Fibroblast of skin of right biceps (primary cell): ENCODE results near the gene FGG.
"Not testable (repeated sequence)": the region's sequence is repeated elsewhere in the genome, so short reads cannot be mapped to it uniquely, and the experiment has no call there.

Experiments
- DNase-seq: peaks from one replicate; pipeline ENCODE4 v3.0.0-alpha.2; 2013

The FGG gene

DNA sequence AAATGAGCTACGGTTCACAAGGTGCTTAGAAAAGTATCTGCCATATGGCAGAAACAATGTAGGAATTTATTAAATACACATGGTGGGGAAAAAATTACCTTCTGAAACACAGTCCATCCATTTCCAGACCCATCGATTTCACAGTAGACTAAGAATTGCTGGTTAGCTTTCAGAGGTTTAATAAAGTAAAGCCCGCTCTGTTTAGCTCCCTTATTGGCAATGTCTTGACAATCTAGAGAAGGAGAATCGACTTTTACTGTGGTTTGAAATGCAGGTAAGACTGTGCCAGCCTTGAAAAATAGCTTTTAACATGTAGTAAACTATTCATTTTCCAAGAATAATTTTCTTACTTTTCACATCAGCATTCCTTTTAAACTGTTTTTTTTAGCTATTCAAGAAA is 2.9 kb downstream of the FGG start:
- DNase-seq: no peak

DNA sequence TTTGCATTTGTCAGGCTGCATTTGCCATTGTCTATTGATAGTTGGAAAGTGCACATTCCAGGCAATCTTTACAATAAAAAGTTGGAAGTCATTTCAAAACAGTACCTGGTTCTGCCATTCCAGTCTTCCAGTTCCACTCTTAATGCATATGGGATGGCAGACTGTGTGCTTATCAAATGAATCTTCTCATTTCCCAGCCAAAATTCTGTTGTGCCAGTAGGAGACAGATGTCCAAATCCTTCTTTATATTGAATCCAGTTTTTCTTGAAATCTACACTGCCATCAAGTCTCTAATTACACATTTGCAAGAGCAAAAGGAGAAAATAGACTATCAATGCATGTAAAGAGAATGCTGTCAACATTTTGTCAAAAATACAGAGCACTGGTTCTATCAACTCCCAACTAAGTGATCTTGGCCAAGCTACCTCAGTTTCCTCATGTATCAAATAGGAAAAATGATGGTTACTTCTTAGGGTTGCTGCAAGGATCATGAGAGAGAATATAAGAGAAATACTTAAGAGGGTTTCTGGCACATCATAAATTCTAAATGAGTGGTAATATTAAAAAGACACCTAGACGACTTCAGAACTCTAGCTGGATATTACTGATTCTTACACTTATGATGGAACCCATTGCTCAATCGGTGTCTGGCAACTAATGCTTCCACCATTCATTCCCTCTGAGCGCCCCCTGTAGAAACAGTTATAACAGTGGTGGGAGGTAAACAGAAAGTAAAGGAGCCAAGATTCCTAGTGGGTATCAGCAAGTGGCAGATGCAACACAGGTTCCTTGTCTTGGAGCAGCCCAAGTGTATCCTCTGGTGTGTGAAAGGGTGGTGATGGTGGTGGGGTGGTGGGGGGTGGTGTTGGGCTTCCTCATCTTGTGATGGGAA is 3.8 kb downstream of the FGG start:
- DNase-seq: no peak

DNA sequence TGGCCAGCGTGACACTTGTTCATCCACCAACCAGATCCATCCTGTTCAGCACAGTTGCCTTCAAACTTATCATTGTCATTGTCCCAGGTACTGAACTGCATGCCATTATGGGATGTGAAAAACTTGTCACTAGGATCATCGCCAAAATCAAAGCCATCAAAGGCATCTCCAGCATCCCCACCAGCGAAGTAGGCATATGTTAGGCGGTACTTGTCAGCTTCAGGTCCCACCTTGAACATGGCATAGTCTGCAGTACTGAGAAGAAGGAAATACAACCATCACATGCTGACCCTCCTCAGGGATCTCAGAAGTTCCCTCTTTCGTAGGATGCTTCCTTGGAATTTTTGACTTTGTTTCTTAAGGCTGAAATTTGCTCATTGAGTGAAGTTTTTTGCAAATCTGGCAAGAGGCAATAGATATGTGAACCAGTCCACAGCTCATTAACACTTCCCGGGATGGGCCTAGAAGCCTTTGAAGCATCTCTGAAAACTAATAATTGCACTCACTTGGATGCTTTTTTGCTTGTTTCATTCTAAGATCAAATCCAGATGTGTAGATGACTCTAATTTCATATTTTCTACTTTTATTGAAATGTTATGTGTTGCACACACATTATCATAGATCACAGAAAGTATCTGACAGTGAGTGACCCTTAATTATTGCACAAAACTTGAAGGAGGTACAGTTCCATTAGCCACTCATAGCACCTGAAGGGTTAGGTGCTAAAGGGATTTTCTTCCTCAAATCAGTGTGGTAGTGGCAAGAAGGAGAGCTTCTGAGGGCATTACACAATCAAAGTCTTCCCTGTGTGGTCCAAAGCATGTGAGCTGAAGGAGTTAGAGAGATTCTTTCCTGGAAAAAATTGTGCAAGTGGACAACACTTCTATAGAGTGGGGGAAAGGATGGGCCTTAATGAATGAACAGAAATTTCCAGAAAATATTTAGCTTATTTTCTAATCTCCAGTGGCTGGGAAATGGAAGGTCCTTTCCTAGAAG is 5.4 kb downstream of the FGG start:
- no peak for DNase-seq

DNA sequence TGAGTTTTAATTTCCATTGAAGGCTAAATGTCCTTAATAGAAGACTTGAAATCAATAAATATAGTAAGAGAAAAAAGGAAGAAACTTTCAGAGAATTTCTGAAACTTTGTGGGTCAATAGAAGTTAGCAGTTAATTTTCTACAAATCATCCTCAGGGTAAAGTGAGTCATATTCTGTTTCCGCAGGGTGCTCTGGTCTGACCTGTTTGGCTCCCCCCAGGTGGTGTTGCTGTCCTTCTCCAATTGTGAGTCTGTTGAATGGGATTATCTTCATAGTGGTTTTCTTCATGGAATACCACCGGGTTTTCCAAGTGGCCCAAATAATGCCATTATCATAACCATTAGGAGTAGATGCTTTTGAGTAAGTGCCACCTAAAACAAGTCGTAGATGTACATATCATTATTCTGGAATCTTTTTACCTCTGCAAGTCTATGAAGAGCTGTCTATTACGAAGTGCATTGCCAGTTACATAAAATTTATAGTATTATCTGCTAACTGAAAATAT is 7.7 kb downstream of the FGG start:
- no peak for DNase-seq

DNA sequence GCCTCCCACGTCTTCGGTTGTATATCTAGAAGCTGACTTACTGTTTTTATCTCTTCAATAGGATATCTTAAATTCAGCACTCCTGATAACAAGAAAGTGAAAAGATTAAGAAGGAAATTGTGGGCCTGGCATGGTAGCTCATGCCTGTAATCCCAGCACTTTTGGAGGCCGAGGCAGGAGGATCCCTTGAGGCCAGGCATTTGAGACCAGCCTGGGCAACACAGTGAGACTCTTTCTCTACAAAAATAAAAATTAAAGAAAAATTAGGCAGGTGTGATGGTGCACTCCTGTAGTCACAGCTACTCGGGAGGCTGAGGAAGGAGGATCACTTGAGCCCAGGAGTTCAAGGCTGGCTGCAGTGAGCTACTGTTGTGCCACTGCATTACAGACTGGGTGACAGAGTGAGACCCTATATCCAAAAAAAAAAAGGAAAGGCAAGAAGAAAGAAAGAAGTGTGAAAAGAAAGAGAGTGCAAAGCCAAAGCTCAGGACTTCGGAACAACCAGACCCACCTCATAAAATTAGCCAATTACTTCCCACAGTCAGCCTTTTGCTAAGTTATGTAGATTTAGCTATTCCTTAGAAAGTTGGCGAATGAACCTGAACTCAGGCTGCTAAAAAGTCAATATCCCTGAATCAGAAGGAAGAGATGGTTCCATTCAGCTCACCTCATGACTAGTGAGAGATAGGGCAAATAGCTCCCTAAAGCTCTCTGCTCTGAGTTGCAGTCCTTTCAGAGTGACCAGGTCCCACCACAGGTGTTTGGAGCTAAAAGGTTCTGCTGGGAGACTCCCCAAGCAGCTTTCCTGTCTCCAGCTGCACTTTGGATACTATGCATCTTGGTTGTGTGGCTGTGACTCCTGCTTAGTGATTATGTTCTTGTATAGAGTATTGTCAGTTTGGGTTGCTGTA is 9.2 kb downstream of the FGG start:
- DNase-seq: no peak

DNA sequence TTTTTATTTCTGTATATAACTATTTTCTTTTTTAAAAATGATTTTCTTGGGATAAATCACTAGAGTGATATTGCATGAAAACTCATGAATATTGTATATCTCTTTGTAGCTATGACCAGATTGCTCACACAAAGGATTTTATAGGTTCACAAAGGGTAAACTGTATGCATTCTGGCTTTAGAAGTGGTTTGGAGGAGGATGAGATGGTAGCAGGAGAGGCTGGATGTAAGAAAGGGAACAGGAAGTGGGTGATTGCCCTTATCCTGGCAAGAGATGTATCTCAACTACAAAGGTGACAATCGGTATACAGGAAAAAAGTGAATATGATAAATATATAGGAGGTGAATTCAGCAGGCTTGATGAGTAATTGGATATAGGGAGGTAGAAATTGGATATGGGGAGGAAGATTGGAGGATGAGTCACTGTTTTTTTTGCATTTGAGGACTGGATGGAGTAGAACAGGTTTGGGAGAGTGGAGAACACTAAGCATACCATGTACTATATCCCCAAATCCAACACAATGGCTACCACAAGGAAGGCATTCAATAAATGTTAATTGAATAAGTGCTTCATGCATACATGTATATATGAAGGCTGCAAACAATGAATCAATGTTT is 9.9 kb downstream of the FGG start:
- no peak for DNase-seq

DNA sequence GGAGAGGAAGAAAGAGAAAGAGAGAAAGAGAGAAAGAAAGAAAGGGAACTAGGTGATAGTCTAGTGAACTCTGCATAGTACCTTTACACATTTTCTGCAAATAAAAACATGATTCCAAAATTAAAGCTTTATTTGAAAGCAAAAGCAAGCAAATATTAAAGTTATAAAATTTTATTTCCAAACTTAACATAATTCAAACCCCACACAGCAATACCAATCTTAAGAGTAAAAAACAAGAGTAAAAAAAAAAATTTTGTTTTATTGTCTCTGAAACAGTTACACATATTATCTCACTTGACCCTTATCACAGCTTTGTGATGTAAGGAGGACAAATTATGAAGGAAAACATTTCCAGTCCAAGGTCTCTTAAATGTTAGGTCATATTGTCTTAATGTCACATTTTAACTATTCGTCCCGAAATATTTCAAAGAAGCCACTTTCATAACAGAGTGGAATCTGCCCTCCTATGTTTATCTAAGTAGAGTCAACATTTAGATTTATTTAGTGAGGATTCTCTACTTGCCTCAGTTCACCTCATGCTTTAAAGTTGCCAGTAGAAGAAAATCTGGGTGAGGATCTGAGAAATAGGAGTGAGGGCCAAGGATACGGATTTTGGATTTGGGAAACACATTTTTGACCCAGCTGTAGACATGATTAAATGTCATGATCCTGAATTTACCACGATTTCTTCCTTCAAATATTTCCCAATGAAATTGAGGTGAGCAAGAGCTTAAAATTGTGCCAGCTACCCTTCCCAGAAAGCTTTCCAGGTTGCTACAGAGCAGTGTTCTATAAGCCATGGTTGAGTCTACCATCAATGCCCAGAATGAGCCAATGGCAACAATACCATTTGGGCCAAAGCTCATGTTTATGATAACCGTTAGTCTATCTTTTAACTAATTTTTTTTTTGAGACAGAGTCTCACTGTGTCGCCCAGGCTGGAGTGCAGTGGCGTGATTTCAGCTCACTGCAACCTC is 14.4 kb downstream of the FGG start:
- DNase-seq: no peak

DNA sequence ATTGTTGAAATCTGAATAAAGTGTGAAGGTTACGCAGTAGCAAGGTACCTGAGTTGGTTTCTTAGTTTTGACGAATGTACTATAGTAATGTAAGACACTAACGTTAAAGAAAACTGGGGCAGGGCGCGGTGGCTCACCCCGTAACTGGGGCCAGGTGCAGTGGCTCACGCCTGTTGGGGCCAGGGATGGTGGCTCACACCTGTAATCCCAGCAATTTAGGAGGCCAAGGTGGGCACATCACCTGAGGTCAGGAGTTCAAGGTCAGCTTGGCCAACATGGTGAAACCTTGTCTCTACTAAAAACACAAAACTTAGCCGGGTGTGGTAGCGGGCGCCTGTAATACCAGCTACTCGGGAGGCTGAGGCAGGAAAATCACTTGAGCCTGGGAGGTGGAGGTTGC is 15.2 kb downstream of the FGG start:
- DNase-seq: not testable (repeated sequence)

DNA sequence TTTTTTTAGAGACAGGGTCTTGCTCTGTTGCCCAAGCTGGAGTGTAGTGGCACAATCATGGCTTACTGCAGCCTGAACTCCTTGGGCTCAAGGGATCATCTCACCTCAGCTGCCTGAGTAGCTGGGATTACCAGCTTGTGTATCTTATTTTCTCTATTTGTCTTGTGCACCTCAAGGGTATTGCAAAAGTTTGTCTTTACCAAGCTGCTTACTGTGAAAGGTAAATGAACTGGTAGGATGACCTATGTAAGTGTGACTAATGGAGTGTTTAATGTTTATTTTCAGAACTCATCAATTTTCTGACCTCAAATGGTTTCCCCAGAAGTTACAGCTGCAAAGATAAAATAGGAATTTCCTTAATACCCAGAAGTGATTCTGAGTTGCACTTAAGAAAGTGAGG is 16.6 kb downstream of the FGG start:
- no peak for DNase-seq

DNA sequence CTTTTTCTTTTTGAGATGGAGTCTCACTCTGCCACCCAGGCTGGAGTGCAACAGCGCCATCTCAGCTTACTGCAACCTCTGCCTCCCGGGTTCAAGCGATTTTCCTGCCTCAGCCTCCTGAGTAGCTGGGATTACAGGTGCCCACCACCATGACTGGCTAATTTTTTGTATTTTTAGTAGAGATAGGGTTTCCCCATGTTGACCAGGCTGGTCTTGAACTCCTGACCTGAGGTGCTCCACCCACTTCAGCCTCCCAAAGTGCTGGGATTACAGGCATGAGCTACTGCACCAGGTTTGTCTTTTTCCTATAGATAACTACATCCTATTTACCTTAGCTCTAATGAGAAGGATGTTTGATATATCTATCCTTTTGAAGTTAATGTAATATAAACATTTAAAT is 18.1 kb downstream of the FGG start:
- not testable (repeated sequence) for DNase-seq

DNA sequence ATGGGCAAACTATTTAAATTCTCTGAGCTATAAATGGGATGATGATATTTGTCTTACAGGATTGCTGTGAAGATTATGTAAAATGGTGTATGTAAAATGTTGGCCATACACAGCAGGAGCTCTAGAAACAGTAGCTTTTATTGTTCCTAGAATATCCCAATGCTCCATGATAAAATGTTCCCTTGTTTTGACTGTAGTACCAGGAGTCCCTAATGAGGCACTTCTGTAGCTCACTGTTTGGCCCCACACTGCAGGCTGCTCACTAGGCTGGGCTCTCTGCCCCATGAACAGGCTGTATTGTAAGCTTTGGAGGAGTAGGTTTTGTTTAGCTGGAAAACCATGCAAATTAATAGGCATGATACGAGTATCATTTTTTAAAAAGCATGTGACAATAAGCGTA is 18.6 kb downstream of the FGG start:
- DNase-seq: no peak

DNA sequence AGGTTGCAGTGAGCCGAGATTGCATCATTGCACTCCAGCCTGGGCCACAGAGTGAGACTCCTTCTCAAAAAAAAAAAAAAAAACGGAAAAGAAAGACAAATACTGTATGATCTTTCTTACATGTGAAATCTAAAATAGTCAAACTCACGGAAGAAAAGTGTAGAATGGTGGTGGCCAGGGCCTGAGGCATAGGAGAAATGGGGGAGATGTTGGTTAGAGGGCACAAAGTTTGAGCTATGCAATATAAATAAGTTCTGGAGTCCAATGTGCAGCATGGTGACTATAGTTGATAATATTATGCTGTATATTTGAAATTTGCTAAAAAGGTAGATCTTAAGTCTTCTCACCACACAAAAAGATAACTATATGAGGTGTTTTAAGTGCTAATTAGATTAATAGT is 20.6 kb downstream of the FGG start:
- DNase-seq: no peak

DNA sequence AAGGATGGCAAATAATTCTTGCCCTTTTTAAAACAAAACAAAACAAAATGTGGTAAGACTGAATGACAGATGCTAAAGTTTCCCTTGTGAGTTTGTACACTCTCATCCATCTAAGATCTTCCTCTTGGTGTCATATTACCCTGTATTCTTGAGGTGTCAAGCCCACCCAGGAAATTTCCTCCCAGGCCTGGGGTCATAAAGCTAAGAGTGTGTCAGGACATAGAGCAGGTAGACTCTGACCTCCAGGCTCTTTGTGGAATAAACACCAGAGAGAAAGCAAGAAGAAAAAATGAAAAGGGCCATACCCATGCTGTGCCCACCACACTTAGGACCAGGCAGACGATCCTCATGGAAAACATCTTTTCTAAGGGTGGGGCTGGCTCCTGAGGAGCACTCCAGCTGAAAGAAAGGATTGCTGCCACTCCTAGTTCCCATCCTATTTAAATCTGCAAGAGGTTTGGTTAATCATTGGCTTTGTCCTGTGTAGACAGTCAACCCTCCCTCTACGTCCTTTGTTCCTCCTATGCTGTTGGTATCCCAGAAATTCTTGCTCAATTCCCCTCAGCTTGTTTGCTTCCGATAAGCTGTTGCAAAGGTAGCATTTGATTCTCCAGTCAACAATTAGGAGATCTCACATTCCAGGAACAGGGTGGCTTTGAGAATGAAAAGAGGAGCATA is 22.0 kb downstream of the FGG start, which contains the start of gene FGA:
Gene FGA (minus strand): TSS at position 414 of the 678 bp plus-strand sequence. CDS start 55 bp downstream, at position 359.
- DNase-seq: no peak

DNA sequence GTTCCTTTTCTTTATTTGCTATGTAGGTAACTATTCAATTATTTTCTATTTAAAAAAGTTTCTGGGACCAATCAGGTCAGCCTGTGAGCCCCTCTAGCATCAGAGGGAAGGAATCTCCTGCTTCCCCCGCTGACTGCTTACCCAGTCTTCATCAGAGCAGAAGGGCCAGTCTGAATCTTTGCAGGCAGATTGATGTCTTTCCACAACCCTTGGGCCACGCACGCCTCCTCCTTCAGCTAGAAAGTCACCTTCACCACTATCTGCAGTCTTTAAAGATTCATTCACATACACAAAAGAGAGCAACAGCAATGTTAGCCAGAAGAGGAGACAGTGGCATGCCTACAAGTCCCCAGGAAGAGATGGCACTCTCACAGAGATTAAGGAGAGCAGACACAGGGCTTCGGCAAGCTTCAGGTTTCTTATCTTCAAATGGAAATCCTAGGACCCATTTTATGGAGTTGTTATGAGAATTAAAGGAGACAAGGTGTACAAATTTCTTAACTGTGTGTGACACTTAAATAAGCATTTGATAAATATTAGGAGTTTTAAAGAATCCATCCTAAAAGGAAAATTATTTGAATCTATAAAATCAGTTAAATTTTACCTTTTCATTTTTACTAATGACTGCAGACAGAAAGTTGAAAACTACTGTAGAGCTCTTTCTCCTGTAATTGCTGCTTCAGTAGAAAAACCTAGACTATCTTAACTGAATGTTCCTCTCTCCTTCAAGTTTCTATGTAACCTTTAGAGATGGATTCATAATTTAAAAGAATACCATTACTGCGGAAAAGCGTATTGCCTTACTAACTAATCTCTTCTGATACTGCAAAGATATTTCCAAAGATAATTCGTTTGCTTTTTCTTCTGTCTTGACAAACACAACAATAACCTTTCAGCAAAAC is 22.9 kb downstream of the FGG start:
- DNase-seq: no peak

DNA sequence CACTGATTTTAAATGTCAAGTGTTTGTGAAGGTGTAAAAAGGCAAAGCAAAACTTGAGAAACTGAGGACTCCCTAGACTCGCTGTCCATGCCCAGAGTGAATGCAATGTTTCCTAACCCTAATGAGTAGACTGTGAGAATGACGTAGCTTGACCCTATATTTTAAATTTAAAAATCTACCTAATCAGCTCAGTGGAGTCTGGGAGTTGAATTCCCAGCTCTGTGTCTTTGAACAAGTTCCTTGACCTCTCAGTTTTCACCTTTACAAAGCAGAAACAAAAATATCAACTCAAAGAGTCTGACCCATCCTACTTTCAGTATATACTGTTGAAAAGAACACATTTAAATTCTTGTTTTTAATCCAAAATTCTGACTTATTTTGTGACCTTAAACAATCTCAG is 24.3 kb downstream of the FGG start:
- no peak for DNase-seq

DNA sequence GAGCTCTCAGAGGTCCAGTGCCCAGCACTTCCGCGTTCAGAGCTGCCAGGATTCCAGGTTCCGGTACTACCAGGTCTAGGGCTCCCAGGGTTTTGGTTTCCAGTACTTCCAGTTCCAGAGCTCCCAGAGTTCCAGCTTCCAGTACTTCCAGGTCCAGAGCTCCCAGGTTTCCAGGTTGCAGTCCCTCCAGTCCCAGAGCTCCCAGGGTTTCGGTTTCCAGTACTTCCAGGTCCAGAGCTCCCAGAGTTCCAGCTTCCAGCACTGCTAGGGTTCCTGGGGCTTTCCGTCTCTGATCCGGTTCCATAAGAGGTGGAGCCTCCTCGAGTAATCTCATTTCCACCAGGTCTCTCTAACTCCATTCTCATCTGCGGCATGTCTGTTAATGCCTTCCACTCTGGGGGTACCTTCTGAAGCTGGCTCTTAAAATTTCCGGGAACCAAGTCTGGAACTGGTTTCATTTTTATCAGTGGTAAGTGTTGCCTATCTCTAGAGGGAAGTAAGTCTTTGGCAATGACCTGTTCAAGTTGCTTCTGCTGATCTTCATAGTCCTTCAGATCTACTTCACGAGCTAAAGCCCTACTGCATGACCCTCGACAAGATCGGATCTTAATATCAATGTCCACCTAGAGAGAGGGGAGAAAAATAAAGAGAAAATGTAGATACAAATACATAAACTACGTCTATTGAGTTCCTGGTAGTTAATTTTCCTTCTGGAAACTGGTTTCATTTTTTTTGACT is 26.0 kb downstream of the FGG start:
- DNase-seq: no peak

DNA sequence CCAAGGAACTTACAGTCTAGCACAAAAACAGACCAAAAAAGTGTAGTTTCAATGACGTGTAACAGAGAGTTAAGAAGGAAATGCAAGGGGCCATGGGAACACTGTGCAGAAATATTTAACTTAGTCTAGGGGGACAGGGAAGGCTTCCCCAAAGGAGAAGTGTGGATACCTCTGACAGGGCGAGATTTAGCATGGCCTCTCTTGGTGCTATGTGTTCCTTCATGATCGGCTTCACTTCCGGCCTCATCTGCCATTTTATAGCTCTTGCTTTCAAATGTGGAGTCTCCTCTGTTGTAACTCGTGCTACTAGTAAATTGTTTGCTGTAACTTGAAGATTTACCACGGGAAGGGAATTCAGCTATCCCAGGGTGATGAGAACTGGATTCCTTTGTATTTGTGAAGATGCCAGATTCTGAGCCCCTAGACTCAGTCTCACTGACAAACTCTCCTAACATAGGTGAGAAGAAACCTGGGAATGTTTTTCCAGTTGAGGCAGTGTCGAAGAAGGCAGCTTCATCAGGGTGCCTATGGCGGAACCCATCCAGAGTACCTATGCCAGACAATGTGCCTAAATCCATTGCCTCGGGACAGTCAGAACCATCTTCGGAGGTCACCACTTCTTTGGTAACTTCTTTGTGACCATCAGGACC is 27.0 kb downstream of the FGG start:
- DNase-seq: no peak

DNA sequence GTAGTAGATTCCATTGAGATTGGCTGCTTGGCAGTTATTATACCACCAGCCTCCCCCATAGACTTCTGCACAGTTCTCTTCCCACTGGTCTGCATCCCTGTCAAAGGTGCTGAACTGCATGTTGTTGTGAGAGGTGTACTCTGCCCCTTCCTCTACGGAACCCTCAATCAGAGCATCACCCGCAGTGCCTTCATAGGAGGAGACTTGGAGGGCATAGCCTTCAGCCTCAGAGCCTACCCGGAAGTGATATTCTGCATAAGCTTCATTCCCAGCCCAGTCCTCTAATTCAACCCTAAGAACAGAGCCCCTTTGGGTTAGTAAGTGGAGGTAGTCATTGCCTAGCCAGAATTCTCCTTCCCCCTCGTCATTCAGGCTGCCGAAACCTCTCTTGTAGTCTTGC is 28.2 kb downstream of the FGG start:
- no peak for DNase-seq
